CD4-positive, CD25-positive, alpha-beta regulatory T cell (primary cell): ENCODE measurements around the gene HIRA. TPM values are rescaled to one million over a fixed set of nuclear protein-coding genes. Genes with fewer than 3 reads are reported as not detected.

ENCODE experiments used
- ATAC-seq, 2 donors: fragments of 150-1000 bp; cut with Tn5 transposase; one replicate each; pipeline ENCODE4 v1.10.0; 2021; ENCODE audit warnings: low read depth in 2 of 2, moderate number of reproducible peaks in 2 of 2, moderate library complexity in 1 of 2
- DNase-seq, 3 donors: peaks; one replicate each; pipeline versions ENCODE4 v3.0.0 to v3.0.0-alpha.2; 2012 to 2022; ENCODE audit warnings: mixed read lengths in 1 of 3
- H3K27ac ChIP-seq: one replicate; pipeline ENCODE4 v1.7.0; 2013; ENCODE audit warnings: mild to moderate bottlenecking, low read length; ENCODE audit not compliant: insufficient read depth, poor library complexity, severe bottlenecking
- H3K27me3 ChIP-seq: one replicate; pipeline ENCODE4 v1.7.0; 2013; ENCODE audit warnings: low read length; ENCODE audit not compliant: control insufficient read depth, insufficient read depth
- H3K36me3 ChIP-seq: one replicate; pipeline ENCODE4 v1.7.0; 2013; ENCODE audit warnings: mild to moderate bottlenecking, low read length, moderate library complexity; ENCODE audit not compliant: control insufficient read depth, insufficient read depth
- H3K4me1 ChIP-seq: 2 replicates; pipeline ENCODE4 v1.7.0; 2013; ENCODE audit warnings: mild to moderate bottlenecking, low read length; ENCODE audit not compliant: insufficient read depth, control insufficient read depth, poor library complexity, severe bottlenecking
- H3K4me3 ChIP-seq: one replicate; pipeline ENCODE4 v1.7.0; 2013; ENCODE audit warnings: low read depth, mild to moderate bottlenecking, low read length, moderate library complexity
- H3K9me3 ChIP-seq, 2 experiments: 1 replicate in 1 of 2; 2 replicates in 1 of 2; pipeline ENCODE4 v1.7.0; 2013; ENCODE audit warnings: low read length in 2 of 2, mild to moderate bottlenecking in 1 of 2, moderate library complexity in 1 of 2; ENCODE audit not compliant: control insufficient read depth in 2 of 2
- H3K27ac Mint-ChIP-seq, 3 donors: one replicate each; pipeline ENCODE4 v1.8.0; 2020 to 2022; ENCODE audit warnings: mild to moderate bottlenecking in 3 of 3, mixed read lengths in 3 of 3, moderate library complexity in 2 of 3
- H3K27me3 Mint-ChIP-seq: one replicate; pipeline ENCODE4 v1.8.0; 2022; ENCODE audit warnings: mild to moderate bottlenecking, mixed read lengths
- H3K36me3 Mint-ChIP-seq: one replicate; pipeline ENCODE4 v1.8.0; 2020; ENCODE audit warnings: mixed read lengths
- H3K4me1 Mint-ChIP-seq, 4 donors: one replicate each; pipeline ENCODE4 v1.8.0; 2020 to 2022; ENCODE audit warnings: mixed read lengths in 4 of 4, mild to moderate bottlenecking in 1 of 4
- H3K4me3 Mint-ChIP-seq, 4 donors: one replicate each; pipeline ENCODE4 v1.8.0; 2020 to 2022; ENCODE audit warnings: mild to moderate bottlenecking in 4 of 4, mixed read lengths in 4 of 4, moderate library complexity in 3 of 4
- H3K9me3 Mint-ChIP-seq, 7 donors: one replicate each; pipeline ENCODE4 v1.8.0; 2020 to 2022; ENCODE audit warnings: mixed read lengths in 7 of 7, mild to moderate bottlenecking in 3 of 7, moderate library complexity in 2 of 7
- polyA plus RNA-seq, 4 donors: library from polyadenylated mRNA; unstranded; fragments of 300-500 nt; fragmentation: Illumina TruSeq; gene quantifications; one replicate each; pipeline ENCODE4 v1.2.3, GENCODE V29; 2021
- total RNA-seq: library from RNA; stranded (reverse); gene quantifications from one replicate; pipeline ENCODE4 v1.2.3, GENCODE V29; 2022

The HIRA gene
- total and polyA plus RNA-seq, 5 donors from 2014 or later = 1.4 to 30.2 (median 3.0) TPM

DNA sequence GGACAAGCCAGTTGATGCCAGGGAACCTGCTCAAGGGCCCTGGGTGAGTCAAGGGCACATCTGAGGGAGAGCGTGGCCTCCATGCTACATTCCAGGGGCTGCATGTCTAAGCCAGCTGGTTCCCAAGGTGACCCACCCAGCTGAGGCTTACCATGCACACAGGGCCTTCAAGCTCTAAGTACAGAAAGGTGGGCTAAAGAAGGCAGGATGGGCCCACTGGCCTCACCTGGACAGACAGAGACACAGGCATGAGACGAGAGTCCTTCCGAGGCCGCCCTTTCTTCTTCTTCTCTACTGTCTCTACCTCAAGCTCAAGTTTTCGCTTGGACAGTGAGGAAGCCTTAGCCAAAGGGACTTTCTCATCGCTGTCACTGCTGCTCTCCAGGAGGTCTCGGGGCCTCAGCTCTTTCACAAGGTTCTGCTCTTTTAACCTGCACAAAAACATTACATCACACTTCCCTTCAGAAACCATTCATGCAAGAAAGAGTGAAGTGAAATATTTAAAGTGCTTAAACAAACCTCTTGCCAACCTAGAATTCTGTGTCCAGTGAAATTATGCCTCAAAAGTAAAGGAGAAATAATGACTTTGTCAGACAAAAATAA lies 69.9 kb downstream of the HIRA start:
- Mint-ChIP-seq H3K4me1 (peaks cover 0 to 5% (median 0%) of the 10 kb centered on the region in 4 donors), H3K36me3 (peaks cover 29% of the 10 kb centered on the region), H3K4me3 (no peak overlapping the region), H3K27me3 (no peaks in the 10 kb centered on the region), H3K9me3 (no peaks in the 10 kb centered on the region), H3K27ac (peak overlapping the region in 1 of 3 donors; percentile 79)
- Histone ChIP-seq H3K4me3 (no peak overlapping the region), H3K27me3 (no peaks in the 10 kb centered on the region), H3K4me1 (no peaks in the 10 kb centered on the region), H3K9me3 (no peaks in the 10 kb centered on the region), H3K36me3 (peaks cover 71% of the 10 kb centered on the region), H3K27ac (no peak overlapping the region)
- ATAC-seq (no peak), DNase-seq (no peak)

DNA sequence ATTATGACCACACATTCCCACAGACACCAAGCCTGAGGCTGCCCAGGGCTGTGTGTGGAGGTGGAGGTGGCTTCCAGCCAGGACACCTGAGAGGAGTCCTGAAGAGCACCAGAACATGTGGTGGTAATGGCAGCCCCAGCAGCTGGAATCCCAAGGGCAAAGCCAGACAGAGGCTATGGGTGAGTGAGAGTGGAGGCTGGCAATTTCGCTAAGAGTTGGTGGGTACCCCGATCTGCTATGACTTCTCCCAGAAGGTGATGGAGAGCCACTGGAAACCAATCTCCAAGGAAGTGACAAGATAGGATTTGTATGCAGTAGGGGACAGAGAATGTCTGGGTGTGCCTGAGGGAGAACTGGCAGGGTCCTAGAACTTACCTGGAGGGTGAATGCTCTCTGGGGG lies 70.7 kb downstream of the HIRA start:
- no peaks in the 10 kb centered on the region for H3K27me3 ChIP-seq
- no peaks in the 10 kb centered on the region for H3K27me3 Mint-ChIP-seq
- no peaks in the 10 kb centered on the region for H3K4me1 ChIP-seq
- no peaks in the 10 kb centered on the region for H3K9me3 ChIP-seq
- H3K4me3 Mint-ChIP-seq = no peak overlapping the region
- no peak overlapping the region for H3K27ac ChIP-seq
- no peak overlapping the region for H3K27ac Mint-ChIP-seq
- peaks cover 73% of the 10 kb centered on the region for H3K36me3 ChIP-seq
- DNase-seq = no peak
- peaks cover 25% of the 10 kb centered on the region for H3K36me3 Mint-ChIP-seq
- ATAC-seq = no peak
- no peak overlapping the region for H3K4me3 ChIP-seq
- H3K9me3 Mint-ChIP-seq = no peaks in the 10 kb centered on the region
- peaks cover 0 to 3% (median 0%) of the 10 kb centered on the region in 4 donors for H3K4me1 Mint-ChIP-seq

DNA sequence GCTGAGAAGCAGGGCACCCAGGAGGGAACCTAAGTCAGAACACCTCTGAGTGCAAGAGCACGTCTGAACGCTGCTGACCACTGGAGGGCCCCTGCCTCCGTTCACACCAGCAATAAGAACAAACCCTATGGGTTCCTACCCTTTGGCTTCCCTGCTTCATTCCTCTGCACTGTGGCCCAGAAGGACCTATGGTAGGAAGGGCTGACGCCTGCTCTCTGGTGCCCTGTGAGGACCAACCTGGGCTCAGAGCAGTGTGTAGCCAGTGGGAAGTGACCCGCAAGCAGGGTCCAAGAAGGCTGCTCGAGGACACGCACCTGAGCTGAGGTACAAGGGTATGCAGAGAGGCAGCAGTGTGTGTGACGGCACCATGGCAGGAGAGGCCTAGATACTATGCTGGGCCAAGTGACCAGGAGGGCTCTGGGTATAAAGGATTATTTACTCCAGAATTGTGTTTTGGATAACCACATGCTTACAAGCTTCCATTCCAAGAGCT lies 71.2 kb downstream of the HIRA start:
- ATAC-seq (no peak), DNase-seq (no peak)
- H3K9me3 ChIP-seq = no peaks in the 10 kb centered on the region
- H3K4me1 ChIP-seq = no peaks in the 10 kb centered on the region
- Mint-ChIP-seq H3K27me3 (no peaks in the 10 kb centered on the region), H3K4me3 (no peak overlapping the region), H3K36me3 (peaks cover 30% of the 10 kb centered on the region), H3K9me3 (no peaks in the 10 kb centered on the region), H3K4me1 (peaks cover 0 to 3% (median 0%) of the 10 kb centered on the region in 4 donors), H3K27ac (no peak overlapping the region)
- no peak overlapping the region for H3K27ac ChIP-seq
- no peak overlapping the region for H3K4me3 ChIP-seq
- no peaks in the 10 kb centered on the region for H3K27me3 ChIP-seq
- H3K36me3 ChIP-seq = peaks cover 73% of the 10 kb centered on the region

DNA sequence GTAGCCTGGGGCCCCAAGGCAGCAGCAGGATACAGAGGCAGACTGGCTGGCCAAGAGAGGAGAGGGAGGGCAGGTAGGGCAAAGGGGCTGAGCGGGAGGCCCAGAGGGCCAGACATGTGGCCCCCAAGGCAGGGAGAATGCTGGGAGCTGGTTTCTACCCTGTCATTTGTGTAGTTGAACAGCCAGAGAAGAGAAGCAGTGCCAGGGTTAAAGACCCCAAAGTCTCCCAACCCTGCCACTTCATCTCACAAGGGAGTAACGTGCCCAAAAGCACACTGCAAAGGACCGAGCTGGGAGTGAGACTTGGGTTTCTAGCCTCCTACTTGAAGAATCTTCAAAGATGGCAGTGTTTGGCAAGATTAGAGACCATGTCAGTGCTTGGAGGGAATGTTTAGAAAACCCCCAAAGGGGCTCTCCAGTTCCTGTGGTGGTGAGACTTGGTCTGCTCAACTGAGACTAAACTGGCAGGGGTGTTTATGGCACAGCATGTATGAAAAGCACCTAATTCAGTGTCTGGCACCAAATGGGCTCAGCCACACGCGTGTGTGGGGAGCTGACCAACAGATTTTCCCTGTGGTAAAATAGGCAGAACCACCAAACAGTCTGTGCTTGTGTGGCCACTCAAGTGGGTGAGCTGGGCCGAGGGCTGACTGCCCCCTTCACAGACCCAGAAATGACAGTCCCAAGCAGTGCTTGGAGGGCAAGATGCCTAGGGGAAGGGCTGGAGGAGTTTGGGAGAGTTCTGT lies 71.8 kb downstream of the HIRA start:
- no peak overlapping the region for H3K4me3 Mint-ChIP-seq
- H3K27ac ChIP-seq = no peak overlapping the region
- no peaks in the 10 kb centered on the region for H3K27me3 ChIP-seq
- no peak for DNase-seq
- ATAC-seq = no peak
- peaks cover 75% of the 10 kb centered on the region for H3K36me3 ChIP-seq
- H3K9me3 Mint-ChIP-seq = no peaks in the 10 kb centered on the region
- no peaks in the 10 kb centered on the region for H3K27me3 Mint-ChIP-seq
- H3K36me3 Mint-ChIP-seq = peaks cover 35% of the 10 kb centered on the region
- no peaks in the 10 kb centered on the region for H3K4me1 Mint-ChIP-seq
- no peaks in the 10 kb centered on the region for H3K4me1 ChIP-seq
- H3K9me3 ChIP-seq = no peaks in the 10 kb centered on the region
- no peak overlapping the region for H3K4me3 ChIP-seq
- H3K27ac Mint-ChIP-seq = no peak overlapping the region

DNA sequence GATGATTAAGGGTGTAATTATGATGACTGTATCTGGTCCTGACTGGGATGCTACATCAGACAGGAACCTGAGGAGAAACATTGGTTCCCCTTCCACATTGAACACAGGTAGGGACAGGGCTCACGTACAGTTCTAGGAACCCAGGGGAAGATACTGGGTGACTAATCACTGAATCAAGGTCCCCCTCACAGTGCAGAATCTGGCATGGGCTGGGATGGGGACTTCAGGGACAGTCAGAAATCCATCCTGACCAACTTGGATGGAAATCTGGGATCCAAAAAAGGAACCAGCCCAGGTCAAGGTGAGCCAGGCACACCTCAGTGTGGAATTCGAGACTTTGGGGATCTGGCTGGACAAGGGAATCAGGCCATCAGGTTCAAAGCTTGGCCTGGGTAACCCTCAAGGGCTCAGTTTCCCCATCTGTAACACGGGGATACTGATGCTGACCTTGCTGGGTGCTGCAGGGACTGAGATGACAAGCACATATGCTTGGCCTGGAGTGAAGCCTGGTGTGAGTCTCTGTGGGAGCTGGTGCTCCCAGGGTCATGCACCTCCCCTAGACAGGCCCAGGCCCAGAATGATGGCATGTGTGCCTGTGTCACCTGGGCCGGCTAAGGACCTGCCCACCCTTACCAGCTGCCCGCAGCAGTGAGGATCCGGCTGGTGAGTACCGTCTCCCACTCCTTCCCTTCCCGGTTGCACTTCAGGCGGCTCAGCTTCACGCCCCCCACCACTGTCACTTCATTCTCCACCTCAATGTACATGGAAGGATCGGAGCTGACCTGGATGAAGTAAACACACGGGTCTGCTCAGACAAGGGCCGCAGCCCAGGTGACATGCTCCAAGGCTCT lies 72.6 kb downstream of the HIRA start:
- H3K4me1 Mint-ChIP-seq = no peaks in the 10 kb centered on the region
- H3K4me3 ChIP-seq = no peak overlapping the region
- H3K9me3 Mint-ChIP-seq = no peaks in the 10 kb centered on the region
- no peaks in the 10 kb centered on the region for H3K9me3 ChIP-seq
- H3K36me3 Mint-ChIP-seq = peaks cover 33% of the 10 kb centered on the region
- no peak overlapping the region for H3K27ac ChIP-seq
- no peak overlapping the region for H3K4me3 Mint-ChIP-seq
- H3K27me3 ChIP-seq = no peaks in the 10 kb centered on the region
- no peaks in the 10 kb centered on the region for H3K4me1 ChIP-seq
- peak overlapping the region in 2 of 3 donors; percentile 20 to 59 for H3K27ac Mint-ChIP-seq
- no peak for DNase-seq
- H3K27me3 Mint-ChIP-seq = no peaks in the 10 kb centered on the region
- peaks cover 78% of the 10 kb centered on the region for H3K36me3 ChIP-seq
- no peak for ATAC-seq

DNA sequence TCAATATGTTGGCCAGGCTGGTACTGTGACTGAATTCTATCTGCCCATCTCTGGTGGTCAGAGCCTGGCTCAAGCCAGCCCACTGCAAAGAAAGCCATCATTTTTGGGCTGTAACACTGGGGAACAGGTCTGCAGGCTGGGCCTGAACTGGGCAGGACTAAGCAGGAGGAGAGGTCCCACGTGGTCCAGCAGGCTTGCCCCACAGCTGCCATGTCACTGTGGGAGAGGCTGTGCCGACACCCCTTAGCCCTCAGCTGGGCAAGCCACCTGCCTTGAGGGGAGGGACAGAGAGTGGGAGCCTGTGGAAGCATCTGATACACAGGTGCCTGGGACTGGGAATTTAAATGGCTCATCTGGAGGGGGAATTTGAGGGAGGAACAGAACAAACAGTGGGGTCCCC lies 73.3 kb downstream of the HIRA start:
- Mint-ChIP-seq H3K4me3 (no peak overlapping the region), H3K27ac (peak overlapping the region; percentile 25 to 60 (median 60)), H3K36me3 (peaks cover 31% of the 10 kb centered on the region), H3K9me3 (no peaks in the 10 kb centered on the region), H3K4me1 (no peaks in the 10 kb centered on the region), H3K27me3 (no peaks in the 10 kb centered on the region)
- H3K4me3 ChIP-seq = no peak overlapping the region
- no peak overlapping the region for H3K27ac ChIP-seq
- H3K27me3 ChIP-seq = no peaks in the 10 kb centered on the region
- DNase-seq = no peak
- H3K4me1 ChIP-seq = no peaks in the 10 kb centered on the region
- no peak for ATAC-seq
- H3K36me3 ChIP-seq = peaks cover 82% of the 10 kb centered on the region
- H3K9me3 ChIP-seq = no peaks in the 10 kb centered on the region

DNA sequence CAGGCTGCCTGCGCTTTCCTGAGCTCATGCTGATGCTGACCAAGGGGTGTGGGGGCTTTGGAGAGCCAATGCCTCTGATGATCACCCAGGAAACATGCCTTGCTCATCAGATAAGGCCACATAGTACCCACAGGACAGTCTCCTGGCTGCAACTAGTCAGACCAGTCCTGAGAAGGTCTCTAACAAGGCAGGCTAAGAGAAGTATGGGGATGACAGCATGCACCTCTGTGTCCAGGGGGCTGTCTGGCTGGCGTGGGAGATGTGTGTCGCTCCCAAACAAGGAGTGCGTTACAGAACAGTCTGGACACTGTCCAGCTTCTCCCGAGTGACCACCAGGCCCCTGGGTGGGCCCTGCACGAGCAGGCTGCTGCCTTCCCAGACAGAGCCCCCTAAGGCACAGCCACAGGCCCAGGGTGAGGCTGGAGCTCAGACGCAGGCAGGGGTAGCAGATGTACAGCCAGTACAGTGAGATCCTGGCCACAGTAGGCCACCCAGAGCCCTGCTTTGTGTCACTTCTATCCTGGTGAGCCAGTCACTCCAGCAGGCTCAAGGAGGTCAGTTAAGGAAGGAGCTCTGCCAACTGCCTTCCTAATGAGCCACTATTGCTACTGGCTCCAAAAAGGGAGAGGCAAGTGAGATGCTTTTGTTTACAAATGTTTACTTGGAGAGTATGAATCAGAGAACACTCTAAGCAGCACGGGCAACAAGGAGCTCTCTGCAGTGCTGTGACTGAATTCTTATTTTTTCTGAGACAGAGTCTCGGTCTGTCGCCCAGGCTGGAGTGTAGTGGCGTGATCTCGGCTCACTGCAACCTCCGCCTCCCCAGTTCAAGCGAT lies 74.0 kb downstream of the HIRA start:
- H3K36me3 ChIP-seq = peaks cover 89% of the 10 kb centered on the region
- no peak for DNase-seq
- Mint-ChIP-seq H3K36me3 (peaks cover 31% of the 10 kb centered on the region), H3K4me1 (no peaks in the 10 kb centered on the region), H3K4me3 (no peak overlapping the region), H3K9me3 (no peaks in the 10 kb centered on the region), H3K27ac (peak overlapping the region in 2 of 3 donors; percentile 60), H3K27me3 (no peaks in the 10 kb centered on the region)
- no peaks in the 10 kb centered on the region for H3K27me3 ChIP-seq
- no peak overlapping the region for H3K27ac ChIP-seq
- no peaks in the 10 kb centered on the region for H3K4me1 ChIP-seq
- ATAC-seq = no peak
- no peak overlapping the region for H3K4me3 ChIP-seq
- H3K9me3 ChIP-seq = no peaks in the 10 kb centered on the region
